CD1c-positive myeloid dendritic cell (primary cell): ENCODE results near the gene NAA25.
"Not testable (repeated sequence)": the region's sequence is repeated elsewhere in the genome, so short reads cannot be mapped to it uniquely, and the experiment has no call there.

ENCODE experiments used
- DNase-seq: peaks from one replicate; pipeline ENCODE4 v3.0.0-alpha.2; 2016; ENCODE audit errors: extremely low spot score

The NAA25 gene

GRCh38 chr12:112116232-112117060 is 7.9 kb upstream of the NAA25 start:
- peak; percentile 64 for DNase-seq

DNA sequence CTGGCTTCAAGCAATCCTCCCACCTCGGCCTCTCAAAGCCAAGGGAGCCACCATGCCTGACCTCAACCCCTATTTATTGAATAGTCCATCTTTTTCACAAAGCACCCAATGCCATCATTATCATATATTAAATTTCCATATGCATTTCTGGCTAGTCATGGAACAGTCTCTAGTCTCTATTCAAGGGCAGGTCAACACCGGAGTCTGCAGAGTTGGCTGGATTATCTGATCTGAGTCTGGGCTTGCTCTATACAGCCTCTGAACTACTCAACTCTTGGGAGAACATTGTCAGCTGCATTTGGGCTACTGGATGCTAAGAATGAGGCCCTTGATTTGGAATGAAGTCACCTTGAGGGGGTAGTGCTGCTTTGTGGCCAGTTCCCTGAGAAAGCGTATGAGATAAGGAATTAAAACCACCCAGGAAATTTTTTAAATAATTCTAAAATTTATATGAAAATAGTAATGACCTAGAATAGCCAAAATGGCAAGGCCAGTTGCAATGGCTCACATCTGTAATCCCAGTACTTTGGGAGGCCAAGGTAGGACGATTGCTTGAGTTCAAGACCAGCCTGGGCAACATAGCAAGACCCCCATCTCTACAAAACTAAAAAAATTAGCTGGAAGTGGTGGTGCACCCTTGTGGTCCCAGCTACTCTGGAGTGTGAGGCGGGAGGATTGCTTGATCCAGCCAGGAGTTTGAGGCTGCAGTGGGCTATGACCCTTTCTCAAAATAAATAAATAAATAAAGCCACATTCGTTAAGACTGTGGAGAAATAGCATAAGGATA is 6.9 kb upstream of the NAA25 start:
- no peak for DNase-seq

DNA sequence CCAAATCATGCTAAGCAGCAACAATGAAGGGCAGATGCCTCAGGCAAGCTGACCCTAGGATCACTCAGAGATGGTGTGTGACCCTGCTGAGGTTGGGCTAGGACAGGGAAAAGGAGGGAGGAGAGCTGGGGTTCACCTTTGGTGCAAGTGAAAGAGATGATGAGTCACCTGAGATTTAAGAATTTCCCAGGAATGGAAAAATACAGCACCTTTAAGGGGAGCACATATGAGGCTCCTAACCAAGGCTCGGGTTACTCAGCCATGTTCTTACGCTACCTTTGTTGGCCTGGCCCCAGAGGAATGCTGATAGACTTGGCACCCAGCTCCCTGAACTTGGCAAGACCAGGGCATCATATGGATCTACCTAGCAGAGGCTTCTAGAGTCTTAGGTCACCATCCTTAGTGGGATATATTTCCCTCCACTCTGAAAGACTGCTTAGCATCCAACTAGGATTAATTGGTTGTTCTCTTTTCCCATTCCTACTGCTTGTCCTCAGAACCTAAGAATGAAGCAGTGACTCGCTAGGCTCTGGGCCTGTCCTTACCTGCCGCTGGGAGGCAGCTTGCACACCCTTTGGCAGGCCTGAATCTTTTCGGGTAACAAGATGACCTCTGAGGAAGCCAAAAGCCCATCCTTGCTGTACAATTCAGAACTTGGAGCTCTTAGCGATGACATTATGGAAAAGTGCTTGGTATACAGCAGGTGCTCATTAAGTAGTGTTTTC is 4.0 kb upstream of the NAA25 start:
- no peak for DNase-seq

- DNase-seq: no peak
Observed at GRCh38 chr12:112111931-112112330, 3.3 kb upstream of the NAA25 start.

DNA sequence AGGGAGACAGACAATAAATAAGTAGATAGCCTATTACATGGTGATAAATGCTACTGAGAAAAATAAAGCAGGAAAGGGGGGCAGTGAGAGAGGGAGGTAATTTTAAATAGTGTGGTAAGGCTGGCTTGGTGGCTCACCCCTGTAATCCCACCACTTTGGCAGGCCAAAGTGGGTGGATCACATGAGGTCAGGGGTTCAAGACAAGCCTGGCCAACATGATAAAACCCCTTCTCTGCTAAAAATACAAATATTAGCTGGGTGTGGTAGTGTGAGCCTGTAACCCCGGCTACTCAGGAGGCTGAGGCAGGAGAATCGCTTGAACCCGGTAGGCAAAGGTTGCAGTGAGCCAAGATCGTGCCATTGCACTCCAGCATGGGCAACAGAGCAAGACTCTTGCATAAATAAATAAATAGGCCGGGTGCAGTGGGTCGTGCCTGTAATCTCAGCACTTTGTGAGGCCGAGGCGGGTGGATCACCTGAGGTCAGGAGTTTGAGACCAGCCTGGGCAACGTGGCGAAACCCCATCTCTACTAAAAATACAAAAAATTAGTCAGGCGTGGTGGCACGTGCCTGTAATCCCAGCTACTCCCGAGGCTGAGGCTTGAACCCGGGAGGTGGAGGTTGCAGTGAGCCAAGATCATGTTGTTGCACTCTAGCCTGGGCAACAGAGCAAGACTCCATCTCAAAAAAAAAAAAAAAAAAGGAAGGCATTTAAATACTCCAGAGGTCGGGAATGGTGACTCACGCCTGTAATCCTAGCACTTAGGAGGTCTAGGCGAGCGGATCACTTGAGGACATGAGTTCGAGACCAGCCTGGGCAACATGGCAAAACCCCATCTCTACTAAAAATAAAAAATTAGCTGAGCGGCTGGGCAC is 2.4 kb upstream of the NAA25 start:
- not testable (repeated sequence) for DNase-seq

- DNase-seq: peak; percentile 61
Observed at GRCh38 chr12:112107306-112108201, 1.0 kb downstream of the NAA25 start.

DNA sequence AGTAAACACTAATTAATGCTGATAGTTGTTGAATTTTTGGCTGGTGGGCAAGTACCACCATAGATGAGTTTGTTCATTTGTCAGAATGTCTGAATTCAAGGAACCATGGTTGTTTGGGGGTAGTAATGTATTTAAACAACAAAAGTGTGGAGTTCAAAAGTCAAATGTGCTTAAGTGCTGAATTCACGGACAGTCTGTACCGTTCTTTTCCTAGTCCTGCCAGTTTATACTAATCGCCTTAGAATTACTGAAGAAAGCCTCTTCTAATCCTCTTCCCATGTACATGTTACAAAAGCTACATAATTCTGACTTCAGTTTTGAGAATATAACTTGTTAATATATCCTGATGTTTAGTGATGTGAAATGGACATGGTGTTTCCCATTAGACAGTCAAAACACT is 2.7 kb downstream of the NAA25 start:
- no peak for DNase-seq

DNA sequence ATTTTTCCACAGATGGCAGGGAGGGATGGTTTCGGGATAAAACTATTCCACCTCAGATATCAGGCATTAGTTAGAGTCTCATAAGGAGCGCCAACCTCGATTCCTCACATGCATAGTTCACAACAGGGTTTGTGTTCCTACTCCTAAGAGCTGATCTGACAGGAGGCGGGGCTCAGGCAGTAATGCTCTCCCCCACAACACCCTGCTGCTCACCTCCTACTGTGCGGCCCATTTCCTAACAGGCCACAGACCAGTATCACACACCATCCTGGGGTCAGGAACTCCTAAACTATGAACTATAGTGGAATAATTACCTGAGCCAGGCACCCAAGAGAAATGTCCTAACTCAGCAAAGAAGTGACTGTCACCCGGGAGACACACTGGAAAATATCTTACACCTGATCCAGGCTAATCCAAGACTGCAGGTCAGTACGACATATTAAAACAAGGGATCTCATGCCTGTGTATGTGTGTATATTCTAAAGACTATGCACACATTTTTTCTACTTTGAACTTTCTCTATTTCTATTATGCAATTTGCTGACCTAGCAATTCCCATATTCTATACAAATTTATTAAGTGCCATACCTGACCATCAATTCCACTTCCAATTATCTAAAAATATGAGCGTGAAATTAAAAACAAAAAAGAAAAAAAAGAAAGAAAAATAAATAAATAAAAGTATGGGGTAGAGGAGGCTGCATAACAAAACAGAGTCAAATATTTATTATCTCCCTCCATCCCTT is 4.7 kb downstream of the NAA25 start:
- DNase-seq: no peak

GRCh38 chr12:112102746-112103145 is 5.8 kb downstream of the NAA25 start:
- DNase-seq: not testable (repeated sequence)

GRCh38 chr12:112102127-112102526 is 6.5 kb downstream of the NAA25 start:
- no peak for DNase-seq

DNA sequence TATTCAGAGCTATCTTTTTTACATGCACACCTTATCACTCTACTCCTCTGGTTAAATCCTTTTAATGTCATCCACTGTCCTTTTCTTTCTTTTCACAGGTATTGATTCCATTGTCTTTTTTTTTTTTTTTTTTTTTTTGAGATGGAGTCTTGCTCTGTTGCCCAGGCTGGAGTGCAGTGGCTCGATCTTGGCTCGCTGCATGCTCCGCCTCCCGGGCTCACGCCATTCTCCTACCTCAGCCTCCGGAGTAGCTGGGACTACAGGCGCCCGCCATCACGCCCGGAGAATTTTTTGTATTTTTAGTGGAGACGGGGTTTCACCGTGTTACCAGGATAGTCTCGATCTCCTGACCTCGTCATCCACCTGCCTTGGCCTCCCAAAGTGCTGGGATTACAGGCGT is 8.1 kb downstream of the NAA25 start:
- DNase-seq: not testable (repeated sequence)

DNA sequence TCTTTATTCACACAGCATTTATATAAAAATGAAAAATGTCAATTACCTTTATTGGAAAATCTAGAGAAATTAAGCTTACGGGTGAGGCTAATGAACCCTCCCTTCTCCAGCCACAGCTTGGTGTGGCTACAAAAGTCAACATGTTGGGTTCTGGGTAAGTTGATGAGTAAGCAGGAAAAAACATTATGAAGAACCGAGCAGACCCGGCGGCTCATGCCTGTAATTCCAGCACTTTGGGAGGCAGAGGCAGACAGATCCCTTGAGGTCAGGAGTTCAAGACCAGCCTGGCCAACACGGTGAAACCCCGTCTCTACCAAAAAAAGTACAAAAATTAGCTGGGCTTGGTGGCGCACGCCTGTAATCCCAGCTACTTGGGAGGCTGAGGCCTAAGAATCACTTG is 10.9 kb downstream of the NAA25 start:
- peak; percentile 16 for DNase-seq

GRCh38 chr12:112096667-112097066 is 11.9 kb downstream of the NAA25 start:
- DNase-seq: peak; percentile 81

DNA sequence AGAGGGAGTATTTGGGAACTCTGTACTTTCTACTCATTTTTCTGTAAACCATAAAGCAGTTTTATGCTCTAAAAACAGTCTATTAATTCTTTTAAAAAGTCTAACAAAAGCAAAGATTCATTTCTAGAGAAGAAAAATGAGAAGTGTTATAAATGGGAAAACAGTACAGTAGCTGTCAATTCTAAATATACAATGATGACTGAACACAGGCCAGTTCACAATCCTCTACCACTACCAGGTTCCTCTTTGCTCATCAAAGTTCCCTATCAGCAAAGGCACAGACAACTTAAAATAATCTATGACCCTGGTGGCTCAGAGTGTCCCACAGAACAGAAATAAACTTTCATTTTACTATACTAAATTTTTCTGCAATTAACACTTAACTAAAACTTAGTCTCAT is 12.5 kb downstream of the NAA25 start:
- DNase-seq: peak; percentile 86

DNA sequence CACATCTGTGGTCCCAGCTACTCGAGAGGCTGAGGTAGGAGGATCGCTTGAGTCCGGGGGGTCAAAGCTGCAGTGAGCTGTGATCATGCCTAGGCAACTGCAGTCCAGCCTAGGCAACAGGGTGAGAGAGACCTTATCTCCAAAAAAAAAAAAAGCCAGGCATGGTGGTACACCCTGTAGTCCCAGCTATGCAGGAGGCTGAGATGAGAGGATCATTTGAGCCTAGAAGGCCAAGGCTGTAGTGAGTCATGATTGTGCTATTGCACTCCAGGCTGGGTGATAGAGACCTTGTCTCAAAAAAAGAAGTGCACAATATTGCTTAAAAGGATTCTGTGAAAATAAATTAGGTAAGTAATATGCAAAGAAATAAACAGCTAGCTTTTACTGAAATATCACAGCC is 17.0 kb downstream of the NAA25 start:
- no peak for DNase-seq

DNA sequence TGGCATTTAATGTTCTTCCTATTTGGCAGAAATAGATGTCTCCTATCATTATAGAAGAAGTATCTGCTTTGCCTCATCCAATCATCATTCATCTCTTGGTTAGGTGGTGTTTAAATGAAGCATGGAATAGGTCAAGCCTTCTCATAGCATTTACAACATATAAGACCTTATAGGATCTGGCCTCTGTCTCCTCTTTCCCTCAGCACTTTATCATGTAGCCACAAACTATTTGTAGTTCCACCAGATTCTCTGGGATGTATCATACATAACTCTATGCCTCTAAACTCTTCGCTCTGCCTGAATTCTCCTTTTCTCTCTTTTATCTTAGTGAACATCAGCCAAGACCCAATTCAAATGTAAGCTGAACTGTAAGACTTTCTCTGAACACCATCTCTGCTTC is 20.7 kb downstream of the NAA25 start:
- DNase-seq: no peak

DNA sequence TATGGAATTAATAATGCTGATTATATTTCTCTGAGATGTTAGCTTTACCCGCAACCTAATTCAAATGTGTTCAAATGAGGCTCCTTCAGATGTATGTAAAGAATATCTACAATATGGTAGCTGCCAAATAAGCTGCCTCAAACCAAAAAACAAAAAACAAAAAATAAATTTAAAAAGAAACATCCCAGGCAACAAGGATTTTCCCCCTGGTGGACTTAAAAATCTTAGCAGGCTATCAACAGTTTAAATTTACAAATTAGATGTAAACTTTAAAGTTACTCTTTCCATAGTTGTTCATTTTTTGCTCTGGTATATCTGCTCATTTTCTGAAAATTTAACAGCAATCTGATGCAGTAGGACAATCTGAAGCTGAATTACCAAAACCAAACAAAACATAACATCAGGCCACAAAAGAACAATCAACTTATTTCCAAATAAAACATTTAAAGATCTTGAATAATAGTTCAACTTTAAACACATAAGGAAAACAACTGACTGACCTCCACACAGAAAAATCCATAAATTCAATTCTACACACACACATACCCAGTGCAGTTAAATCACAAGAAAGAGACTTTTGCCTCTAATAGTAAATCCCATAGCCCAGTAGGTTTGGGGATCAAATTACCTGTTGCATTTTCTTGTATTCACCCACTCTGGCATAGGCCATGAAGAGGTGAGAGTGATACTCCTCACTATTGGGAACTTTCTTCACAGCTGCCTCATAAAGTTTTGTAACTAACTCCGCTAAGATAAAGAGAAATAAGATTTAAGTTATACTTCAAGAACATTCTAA is 21.3 kb downstream of the NAA25 start:
- peak; percentile 9 for DNase-seq

DNA sequence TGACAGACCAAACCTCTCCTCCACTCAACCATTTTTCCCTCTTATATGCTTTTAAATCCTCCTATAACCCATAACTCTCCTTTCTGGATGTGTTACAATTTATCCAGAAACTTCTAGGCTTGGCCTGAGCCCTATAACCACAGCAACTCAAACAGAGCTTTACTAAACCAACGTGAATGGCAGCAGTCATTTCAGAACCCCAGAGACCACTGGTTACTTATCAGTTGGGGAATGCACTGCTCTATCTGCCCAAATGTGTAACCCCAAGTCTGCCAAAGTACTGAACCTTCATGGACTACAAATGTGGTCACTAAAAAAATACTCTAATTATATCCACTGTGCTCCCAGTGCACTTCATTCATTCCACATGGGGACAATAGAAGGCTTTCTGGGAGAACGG is 42.0 kb downstream of the NAA25 start:
- no peak for DNase-seq

DNA sequence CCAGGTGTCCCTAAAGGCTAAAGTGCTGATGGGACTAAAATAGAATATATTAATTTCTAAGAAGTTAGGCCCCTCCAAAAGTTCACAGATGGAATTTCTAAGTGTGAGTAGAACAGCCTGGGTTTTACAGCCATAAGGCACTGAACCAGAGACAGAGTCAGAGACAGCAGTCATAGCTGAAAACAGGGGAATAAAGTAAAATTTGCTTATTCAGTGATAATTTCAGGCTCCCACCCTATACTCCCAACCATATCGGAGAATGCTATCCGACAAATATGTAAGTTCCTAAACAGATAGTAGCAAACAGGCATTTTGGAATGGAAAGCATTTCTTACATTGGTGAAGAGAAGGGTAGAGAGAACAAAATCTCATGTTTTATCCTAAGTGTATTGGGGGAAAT is 45.3 kb downstream of the NAA25 start:
- no peak for DNase-seq
